ENCODE measurements around the gene MAP3K5. TPM values are rescaled to one million over a fixed set of nuclear protein-coding genes. Genes with fewer than 3 reads are reported as not detected.

Gene MAP3K5
- total RNA-seq, 1 donor from 2014 or later, result 0.02 TPM

DNA sequence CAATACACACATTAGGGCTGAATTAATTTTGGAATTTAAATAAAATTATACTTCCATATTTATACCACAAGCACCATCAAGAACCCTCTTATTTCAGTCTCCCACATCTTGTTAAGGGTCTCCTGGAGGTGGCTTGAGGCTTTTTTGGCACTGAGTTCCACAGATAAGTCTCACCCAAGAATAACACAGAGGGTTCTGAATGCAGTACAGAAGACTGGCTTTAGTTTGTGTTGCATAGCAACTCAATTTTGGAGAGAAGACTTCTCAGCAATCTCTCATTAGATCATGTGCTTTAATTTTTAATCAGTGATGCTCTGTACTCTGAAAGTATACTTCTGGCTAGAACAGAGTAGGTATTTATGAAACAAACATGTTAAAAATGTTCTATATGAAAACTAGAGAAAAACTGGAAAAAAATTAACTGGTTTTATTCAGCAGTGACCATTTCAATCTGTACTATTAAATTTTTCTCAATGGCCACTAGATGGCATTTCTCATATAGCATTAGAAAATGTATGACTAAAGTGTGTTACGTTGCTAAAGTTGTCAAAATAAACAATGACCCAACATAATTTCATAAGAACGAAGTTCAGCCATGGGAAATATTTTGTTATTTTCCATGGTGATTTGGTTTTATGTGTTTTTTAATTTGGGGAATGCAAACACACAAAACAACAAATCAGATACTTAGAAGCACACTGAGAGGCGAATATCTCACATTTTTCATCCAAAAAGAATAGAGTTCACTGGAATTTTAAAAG lies 209.4 kb downstream of the MAP3K5 start:
- DNase-seq (ENCODE audit: low spot score), result no peak
- H4K20me1 ChIP-seq (ENCODE audit: low read depth), result no peaks in the 10 kb centered on the region
- H3K9me3 ChIP-seq (ENCODE audit: low read depth), result no peaks in the 10 kb centered on the region
- no peak overlapping the region for H3K27ac ChIP-seq
- H3K4me3 ChIP-seq, result no peak overlapping the region
- H3K27ac Mint-ChIP-seq, result no peak overlapping the region
- H3K4me2 ChIP-seq, result no peak overlapping the region
- no peaks in the 10 kb centered on the region for H3K79me2 ChIP-seq (ENCODE audit: low read depth)
- H3K4me1 ChIP-seq, result no peaks in the 10 kb centered on the region
- H3K27me3 Mint-ChIP-seq (ENCODE audit: insufficient read depth, low read depth), result no peaks in the 10 kb centered on the region
- H3K27me3 ChIP-seq, result no peaks in the 10 kb centered on the region
- H3K36me3 Mint-ChIP-seq, result no peaks in the 10 kb centered on the region
- H3K9ac ChIP-seq, result no peak overlapping the region
- no peak overlapping the region for H2AFZ ChIP-seq (replicated peaks)
- H3F3A ChIP-seq (ENCODE audit: low read depth), result no peaks in the 10 kb centered on the region
- H3K36me3 ChIP-seq, result no peaks in the 10 kb centered on the region
- TF ChIP-seq, protein P1, sequence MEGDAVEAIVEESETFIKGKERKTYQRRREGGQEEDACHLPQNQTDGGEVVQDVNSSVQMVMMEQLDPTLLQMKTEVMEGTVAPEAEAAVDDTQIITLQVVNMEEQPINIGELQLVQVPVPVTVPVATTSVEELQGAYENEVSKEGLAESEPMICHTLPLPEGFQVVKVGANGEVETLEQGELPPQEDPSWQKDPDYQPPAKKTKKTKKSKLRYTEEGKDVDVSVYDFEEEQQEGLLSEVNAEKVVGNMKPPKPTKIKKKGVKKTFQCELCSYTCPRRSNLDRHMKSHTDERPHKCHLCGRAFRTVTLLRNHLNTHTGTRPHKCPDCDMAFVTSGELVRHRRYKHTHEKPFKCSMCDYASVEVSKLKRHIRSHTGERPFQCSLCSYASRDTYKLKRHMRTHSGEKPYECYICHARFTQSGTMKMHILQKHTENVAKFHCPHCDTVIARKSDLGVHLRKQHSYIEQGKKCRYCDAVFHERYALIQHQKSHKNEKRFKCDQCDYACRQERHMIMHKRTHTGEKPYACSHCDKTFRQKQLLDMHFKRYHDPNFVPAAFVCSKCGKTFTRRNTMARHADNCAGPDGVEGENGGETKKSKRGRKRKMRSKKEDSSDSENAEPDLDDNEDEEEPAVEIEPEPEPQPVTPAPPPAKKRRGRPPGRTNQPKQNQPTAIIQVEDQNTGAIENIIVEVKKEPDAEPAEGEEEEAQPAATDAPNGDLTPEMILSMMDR (IDR thresholded peaks at IDR 0.05), result peak; percentile 60
- no peak for TF ChIP-seq EZH2 (IDR thresholded peaks at IDR 0.05)
- no peaks in the 10 kb centered on the region for H3K4me1 Mint-ChIP-seq
- H3K9me3 Mint-ChIP-seq, result no peaks in the 10 kb centered on the region
- H3K4me3 Mint-ChIP-seq, result no peak overlapping the region

DNA sequence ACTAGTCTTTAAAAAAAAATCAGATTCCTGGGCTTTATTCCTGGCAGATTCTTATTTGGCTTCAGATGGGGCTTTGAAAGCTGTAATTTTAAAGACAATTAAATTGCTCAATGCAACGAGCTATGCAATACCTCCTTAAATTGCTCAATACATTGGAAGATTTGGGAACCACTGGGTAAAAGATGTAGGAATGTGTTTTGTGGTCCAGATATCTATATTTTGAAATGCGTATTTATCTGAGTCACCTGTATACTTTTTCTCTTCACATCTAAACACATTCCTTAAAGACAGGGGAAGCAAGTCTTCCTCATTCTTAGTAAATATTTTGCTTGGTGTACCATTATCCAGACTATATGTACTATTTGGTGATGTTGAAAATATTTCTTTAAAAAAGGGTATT lies 212.5 kb downstream of the MAP3K5 start:
- Mint-ChIP-seq H3K27ac (no peak overlapping the region), H3K4me3 (no peak overlapping the region), H3K36me3 (no peaks in the 10 kb centered on the region), H3K9me3 (no peaks in the 10 kb centered on the region), H3K4me1 (no peaks in the 10 kb centered on the region), H3K27me3 (ENCODE audit: insufficient read depth, low read depth) (no peaks in the 10 kb centered on the region)
- no peaks in the 10 kb centered on the region for H3F3A ChIP-seq (ENCODE audit: low read depth)
- H3K9ac ChIP-seq, result no peak overlapping the region
- TF ChIP-seq EZH2phosphoT487 (IDR thresholded peaks at IDR 0.05) (no peak), EZH2 (IDR thresholded peaks at IDR 0.05) (no peak)
- TF ChIP-seq, protein P1 (IDR thresholded peaks at IDR 0.05), result no peak
- no peaks in the 10 kb centered on the region for H3K79me2 ChIP-seq (ENCODE audit: low read depth)
- no peak overlapping the region for H3K4me2 ChIP-seq
- DNase-seq (ENCODE audit: low spot score), result no peak
- no peaks in the 10 kb centered on the region for H3K36me3 ChIP-seq
- H4K20me1 ChIP-seq (ENCODE audit: low read depth), result no peaks in the 10 kb centered on the region
- H3K27me3 ChIP-seq, result no peaks in the 10 kb centered on the region
- H3K4me3 ChIP-seq, result no peak overlapping the region
- no peak overlapping the region for H2AFZ ChIP-seq (replicated peaks)
- no peaks in the 10 kb centered on the region for H3K9me3 ChIP-seq (ENCODE audit: low read depth)
- H3K4me1 ChIP-seq, result no peaks in the 10 kb centered on the region
- no peak overlapping the region for H3K27ac ChIP-seq

DNA sequence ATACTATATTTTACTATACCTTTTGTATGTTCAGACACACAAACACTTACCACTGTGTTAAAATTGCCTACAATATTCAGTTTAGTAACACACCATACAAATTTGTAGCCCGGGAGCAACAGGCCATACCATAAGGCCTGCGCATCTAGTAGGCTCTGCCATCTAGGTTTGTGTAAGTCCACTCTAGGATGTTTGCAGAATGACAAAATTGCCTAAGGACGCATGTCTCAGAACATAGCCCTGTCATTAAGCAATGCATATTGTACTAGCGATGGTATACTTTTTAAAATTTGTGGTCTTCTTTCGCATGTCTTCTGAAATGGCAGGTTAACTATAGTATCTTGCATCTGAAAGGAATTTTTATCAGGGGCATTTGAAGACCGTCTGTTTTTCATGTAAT lies 215.5 kb downstream of the MAP3K5 start:
- no peaks in the 10 kb centered on the region for H3K4me1 ChIP-seq
- Mint-ChIP-seq H3K9me3 (no peaks in the 10 kb centered on the region), H3K27me3 (ENCODE audit: insufficient read depth, low read depth) (no peaks in the 10 kb centered on the region), H3K4me3 (no peak overlapping the region), H3K36me3 (no peaks in the 10 kb centered on the region), H3K27ac (no peak overlapping the region), H3K4me1 (no peaks in the 10 kb centered on the region)
- no peaks in the 10 kb centered on the region for H3K79me2 ChIP-seq (ENCODE audit: low read depth)
- H4K20me1 ChIP-seq (ENCODE audit: low read depth), result no peaks in the 10 kb centered on the region
- H3F3A ChIP-seq (ENCODE audit: low read depth), result no peaks in the 10 kb centered on the region
- H2AFZ ChIP-seq (replicated peaks), result no peak overlapping the region
- H3K27ac ChIP-seq, result no peak overlapping the region
- H3K36me3 ChIP-seq, result no peaks in the 10 kb centered on the region
- H3K27me3 ChIP-seq, result no peaks in the 10 kb centered on the region
- TF ChIP-seq, protein P1 (IDR thresholded peaks at IDR 0.05), result no peak
- TF ChIP-seq EZH2 (IDR thresholded peaks at IDR 0.05), result no peak
- TF ChIP-seq EZH2phosphoT487 (IDR thresholded peaks at IDR 0.05), result no peak
- no peak overlapping the region for H3K4me3 ChIP-seq
- no peak overlapping the region for H3K9ac ChIP-seq
- DNase-seq (ENCODE audit: low spot score), result no peak
- no peaks in the 10 kb centered on the region for H3K9me3 ChIP-seq (ENCODE audit: low read depth)
- H3K4me2 ChIP-seq, result no peak overlapping the region
